Body of pancreas (tissue), 4 donors: ENCODE results near the gene AMER2. TPM values are rescaled to one million over a fixed set of nuclear protein-coding genes. Genes with fewer than 3 reads are reported as not detected.

Experiments used
- ATAC-seq: fragments of 150-250 bp; one replicate; pipeline ENCODE4 v1.9.1; 2016
- DNase-seq, 4 donors: peaks; one replicate each; pipeline ENCODE4 v3.0.0-alpha.2; 2019
- H3K27ac ChIP-seq, 4 donors: fragments of 200-600 bp; sonication (generic); 1 replicate in 3 of 4; 2 replicates in 1 of 4; pipeline versions ENCODE4 v1.5.1 to v1.6.1; 2016 to 2019; ENCODE audit warnings: mild to moderate bottlenecking in 1 of 4, mixed read lengths in 1 of 4, moderate library complexity in 1 of 4
- H3K27me3 ChIP-seq, 2 donors: fragments of 200-600 bp; sonication (generic); one replicate each; pipeline ENCODE4 v1.6.0; 2016; ENCODE audit warnings: mild to moderate bottlenecking in 1 of 2
- H3K36me3 ChIP-seq, 2 donors: fragments of 200-600 bp; sonication (generic); replicated peaks in 1 of 2; 2 replicates each; pipeline ENCODE4 v1.5.1; 2016; ENCODE audit warnings: low read depth in 2 of 2; ENCODE audit not compliant: insufficient read depth in 1 of 2
- H3K4me1 ChIP-seq: fragments of 200-600 bp; sonication (generic); one replicate; pipeline ENCODE4 v1.6.0; 2016
- H3K4me3 ChIP-seq, 2 donors: fragments of 200-600 bp; sonication (generic); 1 replicate in 1 of 2; 2 replicates in 1 of 2; pipeline ENCODE4 v1.5.1; 2016 to 2019
- H3K9me3 ChIP-seq, 3 donors: fragments of 200-600 bp; sonication (generic); 1 replicate in 2 of 3; 2 replicates in 1 of 3; pipeline ENCODE4 v1.5.1; 2016
- POLR2A ChIP-seq, 3 donors: fragments of 450-650 bp; IDR thresholded peaks; one replicate each; pipeline ENCODE4 v1.6.1; 2016; ENCODE audit warnings: antibody characterized with exemption in 3 of 3, mild to moderate bottlenecking in 2 of 3
- WGBS, 2 donors: methylation state at CpG; one replicate each; pipeline ENCODE4 v1.1.5; 2017; 5-methylcytosine and 5-hydroxymethylcytosine counted together
- intact Hi-C: fragments of 100-400 bp; cut with DNase I; formaldehyde crosslinking; loops from one replicate; pipeline ENCODE4 v1.15.1; 2023
- total RNA-seq, 2 donors: library from RNA; depleted of rRNA; stranded (reverse); fragments of >200 nt; gene quantifications; one replicate each; pipeline ENCODE4 v1.1.0, GENCODE V29; 2016
- TF ChIP-seq, protein P1 (sequence below), 7 experiments: fragments of 450-650 bp in 4 of 7; fragments of 200-600 bp in 3 of 7; sonication (generic) in 3 of 7; IDR thresholded peaks; one replicate each; pipeline ENCODE4 v1.5.1; 2016 to 2019; ENCODE audit warnings: antibody characterized with exemption in 7 of 7

AMER2 gene
- total RNA-seq, 2 donors from 2014 or later, result not detected

GRCh38 chr13:25192936-25193335, 20.8 kb upstream of the AMER2 start:
- H3K4me1 ChIP-seq, result no peaks in the 10 kb centered on the region
- no peaks in the 10 kb centered on the region for H3K9me3 ChIP-seq
- intact Hi-C loops, result no loop called here
- no peak for DNase-seq
- WGBS, 2 donors, result 52 to 60% methylated on average over 8 of the region's 8 CpGs
- no peak for ATAC-seq
- TF ChIP-seq POLR2A (IDR thresholded peaks at IDR 0.05), result no peak
- TF ChIP-seq, protein P1, sequence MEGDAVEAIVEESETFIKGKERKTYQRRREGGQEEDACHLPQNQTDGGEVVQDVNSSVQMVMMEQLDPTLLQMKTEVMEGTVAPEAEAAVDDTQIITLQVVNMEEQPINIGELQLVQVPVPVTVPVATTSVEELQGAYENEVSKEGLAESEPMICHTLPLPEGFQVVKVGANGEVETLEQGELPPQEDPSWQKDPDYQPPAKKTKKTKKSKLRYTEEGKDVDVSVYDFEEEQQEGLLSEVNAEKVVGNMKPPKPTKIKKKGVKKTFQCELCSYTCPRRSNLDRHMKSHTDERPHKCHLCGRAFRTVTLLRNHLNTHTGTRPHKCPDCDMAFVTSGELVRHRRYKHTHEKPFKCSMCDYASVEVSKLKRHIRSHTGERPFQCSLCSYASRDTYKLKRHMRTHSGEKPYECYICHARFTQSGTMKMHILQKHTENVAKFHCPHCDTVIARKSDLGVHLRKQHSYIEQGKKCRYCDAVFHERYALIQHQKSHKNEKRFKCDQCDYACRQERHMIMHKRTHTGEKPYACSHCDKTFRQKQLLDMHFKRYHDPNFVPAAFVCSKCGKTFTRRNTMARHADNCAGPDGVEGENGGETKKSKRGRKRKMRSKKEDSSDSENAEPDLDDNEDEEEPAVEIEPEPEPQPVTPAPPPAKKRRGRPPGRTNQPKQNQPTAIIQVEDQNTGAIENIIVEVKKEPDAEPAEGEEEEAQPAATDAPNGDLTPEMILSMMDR (IDR thresholded peaks at IDR 0.05), result no peak
- no peak overlapping the region for H3K27ac ChIP-seq
- H3K36me3 ChIP-seq, result no peaks in the 10 kb centered on the region
- H3K27me3 ChIP-seq, result no peaks in the 10 kb centered on the region
- no peak overlapping the region for H3K4me3 ChIP-seq

- no peak overlapping the region for H3K4me3 ChIP-seq
- H3K27ac ChIP-seq, result no peak overlapping the region
- no peaks in the 10 kb centered on the region for H3K36me3 ChIP-seq
- no peak for TF ChIP-seq POLR2A (IDR thresholded peaks at IDR 0.05)
- TF ChIP-seq, protein P1 (IDR thresholded peaks at IDR 0.05), result no peak
- no peaks in the 10 kb centered on the region for H3K9me3 ChIP-seq
- DNase-seq (no peak), ATAC-seq (no peak)
- no peaks in the 10 kb centered on the region for H3K27me3 ChIP-seq
- 73 to 83% methylated on average over 8 of the region's 8 CpGs for WGBS, 2 donors
- H3K4me1 ChIP-seq, result no peaks in the 10 kb centered on the region
- intact Hi-C loops, result no loop called here
Measured at GRCh38 chr13:25192489-25192888, 20.4 kb upstream of the AMER2 start.

- no peak overlapping the region for H3K4me3 ChIP-seq
- intact Hi-C loops, result no loop called here
- WGBS, 2 donors, result 58 to 76% methylated on average over 2 of the region's 2 CpGs
- ATAC-seq (no peak), DNase-seq (no peak)
- no peaks in the 10 kb centered on the region for H3K9me3 ChIP-seq
- H3K27ac ChIP-seq, result no peak overlapping the region
- no peaks in the 10 kb centered on the region for H3K27me3 ChIP-seq
- H3K4me1 ChIP-seq, result no peaks in the 10 kb centered on the region
- TF ChIP-seq, protein P1 (IDR thresholded peaks at IDR 0.05), result no peak
- no peak for TF ChIP-seq POLR2A (IDR thresholded peaks at IDR 0.05)
- H3K36me3 ChIP-seq, result no peaks in the 10 kb centered on the region
Measured at GRCh38 chr13:25192052-25192451, 20.0 kb upstream of the AMER2 start.

DNA sequence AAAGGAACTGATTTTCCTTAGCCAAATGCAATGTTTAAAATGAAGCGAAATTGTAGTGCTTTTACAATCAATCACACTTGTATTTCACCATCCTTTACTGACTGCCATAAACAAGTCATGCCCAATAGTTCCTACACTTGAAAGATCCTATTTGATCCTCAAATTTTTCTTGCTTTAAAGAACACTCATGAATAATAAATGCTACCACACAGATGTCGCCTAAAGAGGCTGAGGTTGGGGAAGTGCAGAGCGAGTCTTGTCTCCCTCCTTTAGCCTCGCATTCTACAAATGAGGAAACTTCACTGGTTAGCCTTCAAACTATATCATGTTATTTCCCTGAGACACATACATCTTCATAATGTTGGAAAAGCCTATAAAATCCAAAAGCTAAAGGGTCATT, 18.7 kb upstream of the AMER2 start:
- H3K36me3 ChIP-seq, result no peaks in the 10 kb centered on the region
- no peak for ATAC-seq
- no peak overlapping the region for H3K4me3 ChIP-seq
- peak overlapping the region in 1 of 4 donors; percentile 40 for H3K27ac ChIP-seq
- H3K27me3 ChIP-seq, result no peaks in the 10 kb centered on the region
- H3K9me3 ChIP-seq, result no peaks in the 10 kb centered on the region
- H3K4me1 ChIP-seq, result no peaks in the 10 kb centered on the region
- no peak for TF ChIP-seq POLR2A (IDR thresholded peaks at IDR 0.05)
- TF ChIP-seq, protein P1 (IDR thresholded peaks at IDR 0.05), result no peak
- WGBS, 2 donors, result 40 to 49% methylated on average over 4 of the region's 4 CpGs
- no peak for DNase-seq
- intact Hi-C loops, result no loop called here

GRCh38 chr13:25190256-25190655, 18.2 kb upstream of the AMER2 start:
- no peak overlapping the region for H3K27ac ChIP-seq
- H3K9me3 ChIP-seq, result no peaks in the 10 kb centered on the region
- no peaks in the 10 kb centered on the region for H3K27me3 ChIP-seq
- no peak overlapping the region for H3K4me3 ChIP-seq
- H3K36me3 ChIP-seq, result no peaks in the 10 kb centered on the region
- intact Hi-C loops, result no loop called here
- 45 to 52% methylated on average over 5 of the region's 5 CpGs for WGBS, 2 donors
- no peaks in the 10 kb centered on the region for H3K4me1 ChIP-seq
- no peak for ATAC-seq
- TF ChIP-seq POLR2A (IDR thresholded peaks at IDR 0.05), result no peak
- TF ChIP-seq, protein P1 (IDR thresholded peaks at IDR 0.05), result no peak
- DNase-seq, result no peak
